ENCODE results near the gene FAF1.
A peak's percentile ranks its signal among the peaks of the same experiment; 100 is the strongest.

FAF1 gene

GRCh38 chr1:50979937-50980336, 19.9 kb upstream of the FAF1 start:
- CTCF ChIA-PET: no interaction called here
- no peak for DNase-seq (ENCODE audit: extremely low spot score)

GRCh38 chr1:50978852-50979781, 19.1 kb upstream of the FAF1 start:
- TF ChIP-seq CTCF (IDR thresholded peaks at IDR 0.05; ENCODE audit: control extremely low read depth, extremely low read depth, low read depth, missing control alignments): no peak
- ChIA-PET POLR2A (no interaction called here), CTCF (interaction anchor here (0.6 to 3.0 kb wide), 6 partner anchors 7 to 106 kb away, joined by 3 to 11 read pairs (median 6); partner anchors contain the start of gene CDKN2C)
- DNase-seq (ENCODE audit: extremely low spot score): no peak

More at GRCh38 chr1:50979937-50980336, 19.9 kb upstream of the FAF1 start:
- no peak for TF ChIP-seq CTCF (IDR thresholded peaks at IDR 0.05; ENCODE audit: control extremely low read depth, extremely low read depth, low read depth, missing control alignments)
- POLR2A ChIA-PET: no interaction called here

GRCh38 chr1:50978144-50978851, 18.2 kb upstream of the FAF1 start:
- TF ChIP-seq CTCF (IDR thresholded peaks at IDR 0.05; ENCODE audit: control extremely low read depth, extremely low read depth, low read depth, missing control alignments): no peak
- DNase-seq (ENCODE audit: extremely low spot score): peak; percentile 58
- POLR2A ChIA-PET: no interaction called here
- CTCF ChIA-PET: interaction anchor here (0.6 to 3.0 kb wide), 6 partner anchors 8 to 105 kb away, joined by 3 to 11 read pairs (median 6); partner anchors contain the start of gene CDKN2C

- DNase-seq (ENCODE audit: extremely low spot score): peak; percentile 64
- no peak for TF ChIP-seq CTCF (IDR thresholded peaks at IDR 0.05; ENCODE audit: control extremely low read depth, extremely low read depth, low read depth, missing control alignments)
- ChIA-PET CTCF (interaction anchor here (0.8 to 3.0 kb wide), 6 partner anchors 8 to 103 kb away, joined by 3 to 11 read pairs (median 6); partner anchors contain the start of genes CDKN2C and FAF1), POLR2A (interaction anchor here (0.9 kb wide), 1 partner anchor 9 kb away, joined by 9 read pairs; no protein-coding TSS in a partner anchor)
These were observed 17.6 kb upstream of the FAF1 start for GRCh38 chr1:50977575-50978143.

GRCh38 chr1:50976890-50977574, 17.0 kb upstream of the FAF1 start:
- POLR2A ChIA-PET: interaction anchor here (0.9 kb wide), 1 partner anchor 9 kb away, joined by 9 read pairs; no protein-coding TSS in a partner anchor
- no peak for TF ChIP-seq CTCF (IDR thresholded peaks at IDR 0.05; ENCODE audit: control extremely low read depth, extremely low read depth, low read depth, missing control alignments)
- CTCF ChIA-PET: interaction anchor here (0.8 to 3.0 kb wide), 5 partner anchors 7 to 103 kb away, joined by 3 to 11 read pairs (median 6); partner anchors contain the start of genes CDKN2C and FAF1
- DNase-seq (ENCODE audit: extremely low spot score): peak; percentile 66

Data from GM10248 (cell line).